NT2/D1 (cell line): Measurements from ENCODE around the gene FOXO3.

Experiments
- YY1 ChIP-seq: IDR thresholded peaks from 2 replicates; pipeline ENCODE4 v1.6.1; 2011; ENCODE audit not compliant: insufficient read length, insufficient read depth
- ZNF274 ChIP-seq: IDR thresholded peaks from 2 replicates; pipeline ENCODE4 v1.6.1; 2011; ENCODE audit warnings: mild to moderate bottlenecking, low read depth, low read length

DNA sequence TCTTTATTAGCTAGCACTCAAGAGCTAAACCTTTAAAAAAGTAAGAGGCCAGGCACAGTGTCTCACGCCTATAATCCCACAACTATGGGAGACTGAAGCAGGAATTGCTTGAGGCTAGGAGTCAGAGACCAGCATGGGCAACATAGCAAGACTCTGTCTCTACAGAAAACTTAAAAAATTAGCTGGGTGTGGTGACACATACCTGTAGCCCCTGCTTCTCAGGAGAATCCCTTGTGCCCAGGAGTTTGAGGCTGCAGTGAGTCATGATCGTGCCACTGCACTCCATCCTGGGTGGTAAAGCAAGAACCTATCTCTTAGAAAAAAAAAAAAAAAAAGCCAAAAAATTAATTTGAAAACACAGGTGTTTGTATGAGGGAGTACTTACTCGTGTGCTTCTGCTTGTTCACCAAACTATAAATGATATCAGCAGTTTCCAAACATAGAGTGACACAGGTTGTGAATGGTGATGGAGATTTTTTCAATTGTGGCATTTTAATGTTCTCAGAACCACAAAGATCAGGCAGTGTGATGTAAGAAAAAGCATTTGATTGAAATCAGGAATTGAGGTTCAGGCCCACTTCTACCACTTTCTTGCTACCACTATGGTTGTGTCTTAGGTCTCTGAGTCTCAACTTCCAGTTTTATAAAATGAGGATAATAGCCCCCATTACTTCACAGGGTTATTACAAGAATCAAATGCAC lies 104.9 kb downstream of the FOXO3 start:
- no peak for TF ChIP-seq YY1
- no peak for TF ChIP-seq ZNF274
